OCI-LY7 (cell line): ENCODE results near the gene RNF217.

Source experiments
- CTCF ChIP-seq: fragments of 200-600 bp; sonication (generic); conservative IDR thresholded peaks from 2 replicates; pipeline ENCODE4 v1.5.1; 2014; ENCODE audit warnings: mild to moderate bottlenecking, antibody characterized with exemption, low read length, moderate library complexity, mixed read lengths
- EZH2phosphoT487 ChIP-seq: fragments of 200-600 bp; sonication (generic); IDR thresholded peaks from 2 replicates; pipeline ENCODE4 v1.6.1; 2018; ENCODE audit warnings: low read depth, borderline replicate concordance, mild to moderate bottlenecking, mixed run types, antibody characterized with exemption, low read length, moderate library complexity, mixed read lengths

- TF ChIP-seq CTCF: no peak
- TF ChIP-seq EZH2phosphoT487: no peak
These were observed 137.2 kb downstream of the RNF217 start for GRCh38 chr6:125099211-125100073.
